Measurements from ENCODE around the gene SCAMP5.

The SCAMP5 gene

DNA sequence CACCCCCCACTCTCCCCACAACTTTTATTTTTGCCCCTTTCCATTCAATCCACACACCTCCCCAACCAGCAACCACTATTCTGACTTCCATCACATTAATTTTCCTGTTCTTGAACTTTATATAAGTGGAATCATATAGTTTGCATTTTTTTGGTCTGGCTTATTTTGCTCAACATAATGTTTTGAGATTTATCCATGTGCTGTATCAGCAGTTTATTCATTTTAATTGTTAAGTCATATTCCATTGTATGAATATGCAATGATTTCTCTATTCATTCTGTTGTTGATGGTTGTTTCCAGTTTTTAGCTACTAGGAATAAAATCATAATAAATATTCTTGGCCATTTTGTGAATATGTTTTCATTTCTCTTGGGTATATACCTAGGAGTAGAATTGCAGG lies 5.8 kb upstream of the SCAMP5 start:
- H3K9me3 Mint-ChIP-seq: no peaks in the 10 kb centered on the region
- peaks cover 4% of the 10 kb centered on the region for H3K27me3 Mint-ChIP-seq (ENCODE audit: low read depth)
- H3K4me3 Mint-ChIP-seq: no peak overlapping the region
- no peaks in the 10 kb centered on the region for H3K4me1 Mint-ChIP-seq (ENCODE audit: low read depth)
- H3K36me3 Mint-ChIP-seq (ENCODE audit: low read depth): no peaks in the 10 kb centered on the region
- H3K27ac Mint-ChIP-seq: no peak overlapping the region
- DNase-seq (ENCODE audit: low spot score): no peak

DNA sequence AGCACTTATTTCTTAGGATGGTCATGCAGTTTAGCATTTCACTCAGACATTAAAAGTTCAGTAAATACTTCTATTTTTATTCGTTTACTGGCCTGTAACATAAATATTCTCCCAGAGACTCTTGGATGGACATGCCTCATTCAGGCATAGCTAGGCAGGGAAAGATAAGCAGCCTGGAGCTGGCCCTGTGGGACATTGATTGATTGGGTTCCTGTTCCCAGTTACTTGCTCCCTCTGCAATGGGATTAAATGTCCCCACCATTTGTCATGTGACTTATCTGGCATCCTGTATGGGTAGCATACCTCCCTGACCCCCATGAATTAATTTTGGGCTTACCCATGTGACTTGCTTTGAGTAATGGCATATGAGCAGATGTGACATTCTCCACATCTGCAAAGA lies 2.7 kb upstream of the SCAMP5 start:
- H3K27me3 Mint-ChIP-seq (ENCODE audit: low read depth): peaks cover 24% of the 10 kb centered on the region
- H3K9me3 Mint-ChIP-seq: no peaks in the 10 kb centered on the region
- H3K4me3 Mint-ChIP-seq: no peak overlapping the region
- DNase-seq (ENCODE audit: low spot score): no peak
- H3K36me3 Mint-ChIP-seq (ENCODE audit: low read depth): no peaks in the 10 kb centered on the region
- H3K4me1 Mint-ChIP-seq (ENCODE audit: low read depth): peaks cover 6% of the 10 kb centered on the region
- H3K27ac Mint-ChIP-seq: no peak overlapping the region

DNA sequence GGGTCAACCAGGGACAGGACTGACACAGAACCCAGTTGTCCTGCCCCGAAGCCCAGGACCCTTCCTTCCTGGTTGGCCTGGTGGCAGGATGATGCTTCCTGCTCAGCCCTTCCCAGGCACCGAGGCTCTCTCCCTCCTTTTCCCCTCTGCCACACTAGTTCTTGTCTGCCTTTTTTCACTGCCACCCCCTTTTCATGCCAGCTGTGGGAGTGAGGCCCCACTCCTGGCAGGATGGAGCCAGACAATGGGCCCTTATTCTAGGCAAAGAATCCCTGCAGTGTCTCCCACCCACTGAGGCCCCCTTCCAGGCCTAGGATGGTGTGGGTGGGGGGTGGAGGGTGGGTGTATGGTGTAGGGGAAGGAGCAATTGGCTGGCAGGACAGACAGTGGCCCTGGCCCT lies 1.1 kb upstream of the SCAMP5 start:
- H3K27ac Mint-ChIP-seq: no peak overlapping the region
- no peak overlapping the region for H3K4me3 Mint-ChIP-seq
- peaks cover 30% of the 10 kb centered on the region for H3K27me3 Mint-ChIP-seq (ENCODE audit: low read depth)

DNA sequence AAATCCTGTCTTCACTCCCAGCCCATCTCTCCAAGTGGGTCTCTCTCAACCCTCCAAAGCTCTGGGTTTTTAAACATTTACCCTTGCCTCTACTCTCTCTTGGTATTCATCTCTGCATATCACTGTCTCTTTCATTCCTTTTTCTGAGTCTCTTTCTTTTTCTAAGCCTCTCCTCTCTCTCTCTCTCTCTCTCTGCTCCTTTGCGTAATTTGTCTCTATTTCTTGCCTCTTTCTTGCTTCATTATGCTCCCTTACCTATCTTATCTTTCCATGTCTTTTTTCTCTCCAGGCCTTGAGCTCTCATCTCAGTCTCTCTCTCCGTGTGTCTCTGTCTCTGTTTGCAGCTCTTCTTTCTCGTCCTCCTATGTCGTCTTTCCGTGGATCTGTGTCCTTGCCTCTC lies 678 bp upstream of the SCAMP5 start:
- Mint-ChIP-seq H3K36me3 (ENCODE audit: low read depth) (no peaks in the 10 kb centered on the region), H3K27me3 (ENCODE audit: low read depth) (peaks cover 28% of the 10 kb centered on the region), H3K9me3 (no peaks in the 10 kb centered on the region), H3K4me1 (ENCODE audit: low read depth) (peaks cover 6% of the 10 kb centered on the region), H3K27ac (no peak overlapping the region), H3K4me3 (peak overlapping the region; percentile 75)
- no peak for DNase-seq (ENCODE audit: low spot score)

More for the DNA sequence above, 1.1 kb upstream of the SCAMP5 start:
- H3K36me3 Mint-ChIP-seq (ENCODE audit: low read depth): no peaks in the 10 kb centered on the region
- H3K9me3 Mint-ChIP-seq: no peaks in the 10 kb centered on the region
- no peak for DNase-seq (ENCODE audit: low spot score)
- peaks cover 6% of the 10 kb centered on the region for H3K4me1 Mint-ChIP-seq (ENCODE audit: low read depth)

DNA sequence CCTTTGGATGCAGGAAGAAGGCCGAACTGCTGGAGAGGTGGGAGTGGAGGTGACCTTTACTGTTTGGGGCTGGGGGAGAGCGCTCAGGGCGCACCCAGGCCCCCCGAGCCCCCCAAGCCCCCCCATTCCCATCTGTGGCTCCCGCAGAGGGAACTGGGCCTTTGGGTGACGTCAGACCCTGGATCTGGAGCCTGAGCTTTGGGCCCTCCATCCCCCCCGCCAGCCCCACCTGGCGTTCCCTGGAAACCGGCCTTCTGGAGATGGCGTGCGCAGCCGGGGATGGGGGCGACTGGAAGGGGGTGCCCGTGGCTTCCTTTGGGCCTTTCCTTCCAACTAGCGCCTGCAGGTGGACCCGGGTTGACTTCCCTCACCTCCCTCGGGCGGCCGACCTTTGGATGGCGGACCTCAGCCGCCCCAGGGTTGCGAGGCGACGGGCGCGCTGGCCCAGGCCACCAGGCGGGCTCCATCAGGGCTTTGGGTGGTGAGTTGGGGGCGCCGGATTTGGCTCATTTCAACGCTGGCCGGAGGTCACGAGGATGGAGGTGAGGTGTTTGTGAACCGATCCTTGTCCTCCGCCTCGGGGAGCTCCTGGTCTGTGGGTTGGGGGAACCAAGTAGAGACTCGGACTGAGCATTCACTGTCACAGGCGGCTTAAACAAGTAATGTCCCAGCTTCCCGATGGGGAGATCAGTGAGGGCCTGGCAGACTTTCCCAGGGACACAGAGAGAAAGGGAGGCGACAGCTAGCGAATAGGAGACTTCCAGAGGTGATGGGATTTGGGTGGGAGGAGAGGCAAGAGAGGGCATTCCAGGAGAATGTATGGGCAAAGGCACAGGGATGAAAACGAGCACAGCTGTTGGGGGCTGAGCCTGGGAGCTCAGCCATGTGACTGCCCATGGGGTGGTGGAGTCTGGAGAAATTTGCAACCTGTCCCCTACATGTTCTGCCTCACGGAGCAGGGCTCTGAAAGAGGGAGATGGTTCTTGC lies 709 bp downstream of the SCAMP5 start:
- H3K27me3 Mint-ChIP-seq (ENCODE audit: low read depth): peaks cover 28% of the 10 kb centered on the region
- peaks cover 6% of the 10 kb centered on the region for H3K4me1 Mint-ChIP-seq (ENCODE audit: low read depth)
- H3K27ac Mint-ChIP-seq: no peak overlapping the region

DNA sequence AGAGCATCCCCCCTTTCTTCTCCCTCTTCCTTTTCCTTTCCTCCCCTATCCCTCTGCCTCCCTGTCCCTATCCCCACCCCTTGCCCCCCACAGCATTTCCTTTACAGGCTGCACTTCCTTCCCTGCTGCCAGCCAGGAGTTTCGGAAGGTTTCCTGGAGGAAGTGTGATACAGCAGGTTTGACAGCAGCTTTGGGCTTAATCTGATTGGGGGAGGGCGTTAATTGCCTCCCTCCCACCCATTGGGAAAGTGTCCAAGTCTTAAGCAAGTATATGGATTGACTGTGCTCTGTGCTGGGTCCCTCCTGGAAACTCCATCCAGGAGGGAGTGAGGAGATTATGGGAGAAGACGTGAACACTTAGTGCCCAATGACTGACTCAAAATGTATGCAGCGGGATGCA lies 1.8 kb downstream of the SCAMP5 start:
- Mint-ChIP-seq H3K4me1 (ENCODE audit: low read depth) (peaks cover 6% of the 10 kb centered on the region), H3K9me3 (no peaks in the 10 kb centered on the region), H3K27me3 (ENCODE audit: low read depth) (peaks cover 27% of the 10 kb centered on the region), H3K27ac (no peak overlapping the region), H3K36me3 (ENCODE audit: low read depth) (no peaks in the 10 kb centered on the region), H3K4me3 (no peak overlapping the region)
- DNase-seq (ENCODE audit: low spot score): no peak

More for the DNA sequence above, 709 bp downstream of the SCAMP5 start:
- Mint-ChIP-seq H3K36me3 (ENCODE audit: low read depth) (no peaks in the 10 kb centered on the region), H3K9me3 (no peaks in the 10 kb centered on the region), H3K4me3 (peak overlapping the region; percentile 44)
- DNase-seq (ENCODE audit: low spot score): no peak

DNA sequence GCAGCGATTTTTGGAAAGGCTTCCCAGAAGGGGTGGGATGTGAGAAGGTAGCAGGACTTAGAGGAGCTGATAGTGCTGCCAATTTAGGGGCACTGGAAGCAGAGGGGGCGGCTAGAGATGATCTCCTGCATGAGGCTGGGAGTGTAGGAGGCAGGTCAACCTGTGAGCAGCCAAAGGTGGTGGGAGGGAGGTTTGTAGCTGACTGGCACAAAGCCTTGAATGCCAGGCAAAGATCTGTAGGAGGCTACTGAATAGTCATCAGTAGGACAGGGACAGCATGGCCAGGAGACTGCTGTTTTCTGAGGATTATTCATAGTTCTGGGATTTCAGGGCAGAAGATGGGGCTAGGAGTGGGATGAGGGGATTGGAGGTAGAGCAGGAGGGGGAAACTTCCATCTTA lies 2.2 kb downstream of the SCAMP5 start:
- H3K27me3 Mint-ChIP-seq (ENCODE audit: low read depth): peaks cover 31% of the 10 kb centered on the region
- H3K27ac Mint-ChIP-seq: no peak overlapping the region
- peaks cover 6% of the 10 kb centered on the region for H3K4me1 Mint-ChIP-seq (ENCODE audit: low read depth)
- H3K4me3 Mint-ChIP-seq: no peak overlapping the region
- H3K36me3 Mint-ChIP-seq (ENCODE audit: low read depth): no peaks in the 10 kb centered on the region
- no peaks in the 10 kb centered on the region for H3K9me3 Mint-ChIP-seq
- no peak for DNase-seq (ENCODE audit: low spot score)

DNA sequence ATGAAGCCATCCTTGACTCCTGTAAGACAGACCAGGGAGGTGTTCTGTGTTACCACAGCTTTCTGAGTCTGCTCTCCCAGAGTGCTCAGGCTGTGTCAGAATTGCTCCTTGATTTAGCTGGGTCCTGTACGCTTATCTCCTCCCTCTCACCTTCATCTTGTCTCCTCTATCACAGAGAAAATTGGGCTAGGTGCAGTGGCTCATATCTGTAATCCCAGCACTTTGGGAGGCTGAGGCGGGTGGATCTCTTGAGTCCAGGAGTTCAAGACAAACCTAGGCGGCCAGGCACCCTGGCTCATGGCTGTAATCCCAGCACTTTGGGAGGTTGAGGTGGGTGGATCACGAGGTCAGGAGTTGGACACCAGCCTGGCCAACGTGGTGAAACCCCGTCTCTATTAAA lies 5.9 kb downstream of the SCAMP5 start:
- H3K27me3 Mint-ChIP-seq (ENCODE audit: low read depth): peaks cover 25% of the 10 kb centered on the region
- no peaks in the 10 kb centered on the region for H3K9me3 Mint-ChIP-seq
- DNase-seq (ENCODE audit: low spot score): no peak
- no peaks in the 10 kb centered on the region for H3K4me1 Mint-ChIP-seq (ENCODE audit: low read depth)
- H3K36me3 Mint-ChIP-seq (ENCODE audit: low read depth): no peaks in the 10 kb centered on the region
- H3K27ac Mint-ChIP-seq: no peak overlapping the region
- H3K4me3 Mint-ChIP-seq: no peak overlapping the region

DNA sequence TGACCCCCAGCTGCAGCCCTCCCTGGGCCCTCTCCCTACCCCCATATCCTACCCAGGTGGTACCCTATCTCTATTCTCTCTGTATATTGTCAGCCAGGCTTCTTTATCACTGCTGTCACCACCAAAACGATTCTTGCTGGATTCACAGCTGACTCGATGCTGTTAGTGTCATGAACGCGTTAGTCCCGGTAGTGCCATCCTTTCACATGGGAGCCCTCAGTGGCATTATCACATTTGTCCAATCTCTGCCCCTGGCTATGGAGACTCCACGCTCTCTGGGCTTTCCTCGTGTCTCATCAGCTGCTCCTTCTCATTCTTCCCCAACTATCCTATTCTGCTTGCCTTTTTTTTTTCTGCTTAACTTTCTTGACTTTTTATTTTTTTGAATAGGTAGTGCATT lies 7.0 kb downstream of the SCAMP5 start:
- Mint-ChIP-seq H3K27ac (no peak overlapping the region), H3K4me1 (ENCODE audit: low read depth) (peaks cover 3% of the 10 kb centered on the region), H3K36me3 (ENCODE audit: low read depth) (no peaks in the 10 kb centered on the region), H3K27me3 (ENCODE audit: low read depth) (peaks cover 15% of the 10 kb centered on the region), H3K9me3 (no peaks in the 10 kb centered on the region), H3K4me3 (no peak overlapping the region)
- DNase-seq (ENCODE audit: low spot score): no peak

DNA sequence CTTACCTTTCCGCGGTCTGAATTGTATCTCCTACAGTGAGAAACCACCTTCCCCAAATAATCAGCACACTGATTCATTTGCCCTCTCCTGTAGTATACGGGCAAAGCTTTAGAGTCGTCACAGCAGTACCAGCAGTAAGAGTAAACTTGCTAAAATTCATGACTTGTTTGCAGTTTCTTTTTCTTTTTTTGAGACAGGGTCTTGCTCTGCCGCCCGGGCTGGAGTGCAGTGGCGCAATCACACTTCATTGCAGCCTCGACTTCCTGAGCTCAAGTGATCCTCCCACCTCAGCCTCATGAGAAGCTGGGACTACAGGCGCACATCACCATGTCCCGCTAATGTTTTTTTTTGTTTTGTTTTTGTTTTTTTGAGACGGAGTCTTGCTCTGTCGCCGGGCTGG lies 11.9 kb downstream of the SCAMP5 start:
- Mint-ChIP-seq H3K27ac (no peak overlapping the region), H3K36me3 (ENCODE audit: low read depth) (no peaks in the 10 kb centered on the region), H3K4me1 (ENCODE audit: low read depth) (peaks cover 12% of the 10 kb centered on the region), H3K27me3 (ENCODE audit: low read depth) (peaks cover 17% of the 10 kb centered on the region), H3K4me3 (no peak overlapping the region), H3K9me3 (no peaks in the 10 kb centered on the region)
- no peak for DNase-seq (ENCODE audit: low spot score)

DNA sequence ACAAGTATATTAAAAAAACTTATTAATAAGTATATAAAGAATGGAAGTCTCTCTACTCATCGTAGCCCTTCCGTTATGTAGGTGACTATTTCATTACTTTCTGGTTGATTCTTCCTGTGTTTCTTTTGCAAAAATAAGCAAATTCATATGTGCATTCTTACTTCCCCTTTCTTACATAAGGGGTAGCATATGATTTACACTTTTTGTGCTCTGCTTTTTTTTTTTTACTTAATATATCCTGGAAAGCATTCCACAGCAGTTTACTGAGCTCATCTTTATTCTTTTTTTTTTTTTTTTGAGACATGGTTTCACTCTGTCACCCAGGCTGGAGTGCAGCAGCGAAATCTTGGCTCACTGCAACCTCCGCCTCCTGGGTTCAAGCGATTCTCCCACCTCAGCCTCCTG lies 12.9 kb downstream of the SCAMP5 start:
- Mint-ChIP-seq H3K4me3 (peak overlapping the region; percentile 56), H3K36me3 (ENCODE audit: low read depth) (no peaks in the 10 kb centered on the region)
- no peak for DNase-seq (ENCODE audit: low spot score)

DNA sequence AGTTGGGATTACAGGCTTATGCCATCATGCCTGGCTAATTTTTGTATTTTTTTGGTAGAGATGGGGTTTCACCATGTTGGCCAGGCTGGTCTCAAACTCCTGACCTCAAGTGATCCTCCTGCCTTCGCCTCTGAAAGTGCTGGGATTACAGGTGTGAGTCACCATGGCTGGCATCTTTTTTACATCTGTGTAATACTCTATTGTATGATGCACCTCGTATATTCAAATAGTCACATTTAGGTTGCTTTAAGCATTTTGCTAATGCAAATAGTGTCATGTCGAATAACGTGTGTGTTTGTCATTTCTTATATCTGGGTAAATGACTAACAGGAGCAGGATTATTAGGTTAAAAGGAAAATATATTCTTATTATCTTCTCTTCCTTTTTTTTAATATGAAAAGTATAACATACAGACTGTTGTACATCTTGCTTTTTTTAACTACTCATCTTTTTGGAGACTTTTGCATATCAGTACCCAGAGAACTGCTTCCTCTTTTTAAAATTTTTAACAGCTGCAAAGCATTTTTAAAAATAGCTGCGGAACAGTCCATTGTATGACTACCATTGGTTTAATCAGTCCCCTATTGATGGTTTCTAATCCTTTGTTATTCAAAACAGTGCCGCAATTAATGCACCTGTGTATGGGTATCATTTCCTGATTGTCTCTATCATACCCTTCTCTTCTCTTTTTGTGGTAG lies 13.4 kb downstream of the SCAMP5 start:
- H3K27ac Mint-ChIP-seq: no peak overlapping the region
- DNase-seq (ENCODE audit: low spot score): no peak
- H3K4me3 Mint-ChIP-seq: peak overlapping the region; percentile 56

More for the DNA sequence above, 12.9 kb downstream of the SCAMP5 start:
- peaks cover 13% of the 10 kb centered on the region for H3K27me3 Mint-ChIP-seq (ENCODE audit: low read depth)
- H3K9me3 Mint-ChIP-seq: no peaks in the 10 kb centered on the region
- H3K27ac Mint-ChIP-seq: no peak overlapping the region
- peaks cover 12% of the 10 kb centered on the region for H3K4me1 Mint-ChIP-seq (ENCODE audit: low read depth)

DNA sequence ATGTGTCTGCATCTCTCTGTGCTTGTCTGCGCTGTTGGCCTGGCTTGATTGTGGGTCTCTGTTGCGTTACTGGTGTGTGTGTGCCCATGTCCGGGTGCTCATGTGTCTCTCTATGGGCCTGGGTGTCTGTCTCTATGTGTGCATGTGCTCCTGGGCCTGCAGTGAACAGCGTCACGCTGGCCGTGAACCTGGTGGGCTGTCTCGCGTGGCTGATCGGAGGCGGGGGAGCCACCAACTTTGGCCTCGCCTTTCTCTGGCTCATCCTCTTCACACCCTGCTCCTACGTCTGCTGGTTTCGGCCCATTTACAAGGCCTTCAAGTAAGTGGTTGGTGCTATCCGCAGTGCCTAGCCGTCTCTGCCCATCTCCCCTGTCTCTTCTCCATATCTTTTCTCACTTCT lies 21.1 kb downstream of the SCAMP5 start:
- no peaks in the 10 kb centered on the region for H3K9me3 Mint-ChIP-seq
- H3K27me3 Mint-ChIP-seq (ENCODE audit: low read depth): no peaks in the 10 kb centered on the region
- DNase-seq (ENCODE audit: low spot score): no peak
- no peak overlapping the region for H3K4me3 Mint-ChIP-seq
- H3K36me3 Mint-ChIP-seq (ENCODE audit: low read depth): no peaks in the 10 kb centered on the region
- no peak overlapping the region for H3K27ac Mint-ChIP-seq
- peaks cover 4% of the 10 kb centered on the region for H3K4me1 Mint-ChIP-seq (ENCODE audit: low read depth)

More for the DNA sequence above, 13.4 kb downstream of the SCAMP5 start:
- Mint-ChIP-seq H3K27me3 (ENCODE audit: low read depth) (peaks cover 13% of the 10 kb centered on the region), H3K9me3 (no peaks in the 10 kb centered on the region), H3K4me1 (ENCODE audit: low read depth) (peaks cover 12% of the 10 kb centered on the region), H3K36me3 (ENCODE audit: low read depth) (no peaks in the 10 kb centered on the region)

DNA sequence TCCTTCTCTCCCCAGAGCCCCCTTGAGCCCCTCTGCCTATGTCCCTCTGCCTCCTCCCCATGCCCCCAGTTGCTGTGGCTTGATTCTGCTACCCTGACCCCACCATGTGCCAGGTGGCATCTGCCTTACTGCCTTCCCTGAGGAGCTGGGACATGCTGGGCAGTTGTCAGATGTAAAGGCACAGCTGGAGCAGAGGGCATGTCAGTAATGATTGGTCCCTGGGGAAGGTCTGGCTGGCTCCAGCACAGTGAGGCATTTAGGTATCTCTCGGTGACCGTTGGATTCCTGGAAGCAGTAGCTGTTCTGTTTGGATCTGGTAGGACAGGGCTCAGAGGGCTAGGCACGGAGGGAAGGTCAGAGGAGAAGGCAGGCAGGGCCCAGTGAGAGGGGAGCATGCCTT lies 24.6 kb downstream of the SCAMP5 start:
- Mint-ChIP-seq H3K4me3 (no peak overlapping the region), H3K27me3 (ENCODE audit: low read depth) (no peaks in the 10 kb centered on the region), H3K36me3 (ENCODE audit: low read depth) (no peaks in the 10 kb centered on the region), H3K27ac (no peak overlapping the region), H3K9me3 (no peaks in the 10 kb centered on the region), H3K4me1 (ENCODE audit: low read depth) (peaks cover 11% of the 10 kb centered on the region)
- DNase-seq (ENCODE audit: low spot score): no peak

Measured in T-helper 2 cell treated with Interferon-gamma antibody and Interleukin-4, amounts not matched to agents 5 μg/mL and 100 μg/mL, for 36 hours (primary cell).